HG03571 (cell line): ENCODE data around the gene SIM2.

Experiments
- ATAC-seq: cut with Tn5 transposase; IDR thresholded peaks from one replicate; pipeline ENCODE4 v1.9.1; 2021; ENCODE audit not compliant: unreplicated experiment

The SIM2 gene

GRCh38 chr21:36733857-36734256, 34.9 kb downstream of the SIM2 start:
- no peak for ATAC-seq

- no peak for ATAC-seq
Measured at GRCh38 chr21:36734367-36735200, 35.7 kb downstream of the SIM2 start.

GRCh38 chr21:36735201-36735515, 36.2 kb downstream of the SIM2 start:
- no peak for ATAC-seq

- no peak for ATAC-seq
Measured at GRCh38 chr21:36735724-36736320, 36.9 kb downstream of the SIM2 start.

GRCh38 chr21:36738489-36739126, 39.7 kb downstream of the SIM2 start:
- no peak for ATAC-seq

- no peak for ATAC-seq
Measured at GRCh38 chr21:36741506-36741905, 42.6 kb downstream of the SIM2 start.

GRCh38 chr21:36743008-36743407, 44.1 kb downstream of the SIM2 start:
- ATAC-seq: no peak

- ATAC-seq: no peak
Measured at GRCh38 chr21:36743446-36743845, 44.5 kb downstream of the SIM2 start.

GRCh38 chr21:36744190-36744559, 45.3 kb downstream of the SIM2 start:
- ATAC-seq: no peak

GRCh38 chr21:36744560-36745231, 45.8 kb downstream of the SIM2 start:
- no peak for ATAC-seq

GRCh38 chr21:36745459-36745858, 46.5 kb downstream of the SIM2 start:
- ATAC-seq: no peak

- ATAC-seq: no peak
Measured at GRCh38 chr21:36747041-36747814, 48.3 kb downstream of the SIM2 start.

GRCh38 chr21:36747815-36748383, 49.0 kb downstream of the SIM2 start:
- ATAC-seq: no peak

- ATAC-seq: no peak
Measured at GRCh38 chr21:36749935-36750575, 51.1 kb downstream of the SIM2 start.

- no peak for ATAC-seq
Measured at GRCh38 chr21:36750576-36750959, 51.7 kb downstream of the SIM2 start.

GRCh38 chr21:36751383-36751782, 52.5 kb downstream of the SIM2 start:
- no peak for ATAC-seq

GRCh38 chr21:36753556-36753955, 54.6 kb downstream of the SIM2 start:
- no peak for ATAC-seq

- ATAC-seq: no peak
Measured at GRCh38 chr21:36754241-36754898, 55.5 kb downstream of the SIM2 start.

GRCh38 chr21:36756527-36756926, 57.6 kb downstream of the SIM2 start:
- no peak for ATAC-seq

GRCh38 chr21:36757196-36757595, 58.3 kb downstream of the SIM2 start:
- ATAC-seq: no peak
